ENCODE results near the gene TECPR1. TPM values are rescaled to one million over a fixed set of nuclear protein-coding genes. Genes with fewer than 3 reads are reported as not detected.

The TECPR1 gene
- total and polyA plus RNA-seq, 9 donors: 4.2 to 28.1 (median 21.4) TPM

GRCh38 chr7:98244871-98245270 lies 7.2 kb downstream of the TECPR1 start:
- no peaks in the 10 kb centered on the region for H3K27me3 ChIP-seq
- TF ChIP-seq CTCF (IDR thresholded peaks at IDR 0.05): no peak
- no peak for TF ChIP-seq POLR2A (IDR thresholded peaks at IDR 0.05)
- TF ChIP-seq EP300 (IDR thresholded peaks at IDR 0.05): no peak
- no peak for DNase-seq
- H3K4me1 ChIP-seq (ENCODE audit: insufficient read depth): no peaks in the 10 kb centered on the region
- no peaks in the 10 kb centered on the region for H3K9me3 ChIP-seq
- intact Hi-C loops (cut with DNase I): no loop called here
- no peaks in the 10 kb centered on the region for H3K36me3 ChIP-seq
- no peak overlapping the region for H3K4me3 ChIP-seq
- no peak overlapping the region for H3K27ac ChIP-seq
- 94 to 96% (median 95%) methylated on average over 14 of the region's 14 CpGs for WGBS, 3 donors

GRCh38 chr7:98242934-98243333 lies 9.1 kb downstream of the TECPR1 start:
- 89 to 93% (median 91%) methylated on average over 4 of the region's 4 CpGs for WGBS, 3 donors
- no peak overlapping the region for H3K27ac ChIP-seq
- intact Hi-C loops (cut with DNase I): no loop called here
- no peak for DNase-seq
- H3K36me3 ChIP-seq: no peaks in the 10 kb centered on the region
- TF ChIP-seq POLR2A (IDR thresholded peaks at IDR 0.05) (no peak), EP300 (IDR thresholded peaks at IDR 0.05) (no peak), CTCF (IDR thresholded peaks at IDR 0.05) (no peak)
- H3K4me3 ChIP-seq: no peak overlapping the region
- H3K4me1 ChIP-seq (ENCODE audit: insufficient read depth): no peaks in the 10 kb centered on the region
- no peaks in the 10 kb centered on the region for H3K27me3 ChIP-seq
- no peaks in the 10 kb centered on the region for H3K9me3 ChIP-seq

GRCh38 chr7:98242342-98242741 lies 9.7 kb downstream of the TECPR1 start:
- no peak for DNase-seq
- no peak for TF ChIP-seq POLR2A (IDR thresholded peaks at IDR 0.05)
- no peak for TF ChIP-seq CTCF (IDR thresholded peaks at IDR 0.05)
- TF ChIP-seq EP300 (IDR thresholded peaks at IDR 0.05): no peak
- intact Hi-C loops (cut with DNase I): no loop called here
- WGBS, 3 donors: 87 to 98% (median 94%) methylated on average over 1 of the region's 1 CpG
- H3K4me1 ChIP-seq (ENCODE audit: insufficient read depth): no peaks in the 10 kb centered on the region
- H3K4me3 ChIP-seq: no peak overlapping the region
- H3K27me3 ChIP-seq: no peaks in the 10 kb centered on the region
- H3K9me3 ChIP-seq: no peaks in the 10 kb centered on the region
- H3K27ac ChIP-seq: no peak overlapping the region
- H3K36me3 ChIP-seq: no peaks in the 10 kb centered on the region

GRCh38 chr7:98241674-98242241 lies 10.3 kb downstream of the TECPR1 start:
- DNase-seq: no peak
- H3K4me1 ChIP-seq (ENCODE audit: insufficient read depth): no peaks in the 10 kb centered on the region
- intact Hi-C loops (cut with DNase I): no loop called here
- no peak for TF ChIP-seq POLR2A (IDR thresholded peaks at IDR 0.05)
- TF ChIP-seq EP300 (IDR thresholded peaks at IDR 0.05): no peak
- no peak for TF ChIP-seq CTCF (IDR thresholded peaks at IDR 0.05)
- H3K4me3 ChIP-seq: no peak overlapping the region
- no peak overlapping the region for H3K27ac ChIP-seq
- 86 to 88% (median 88%) methylated on average over 15 to 16 of the region's 16 CpGs for WGBS, 3 donors
- H3K27me3 ChIP-seq: no peaks in the 10 kb centered on the region
- no peaks in the 10 kb centered on the region for H3K9me3 ChIP-seq
- no peaks in the 10 kb centered on the region for H3K36me3 ChIP-seq
